TTC549 (cell line): ENCODE data around the gene ANKRD24.
A peak's percentile ranks its signal among the peaks of the same experiment; 100 is the strongest.
"Not testable (repeated sequence)": the region's sequence is repeated elsewhere in the genome, so short reads cannot be mapped to it uniquely, and the experiment has no call there.

ENCODE experiments used
- FAIRE-seq: peaks from 2 replicates; lab custom pipeline; 2012; peaks lifted over from hg19 to GRCh38; lab: Jason Lieb, UNC

Gene ANKRD24

GRCh38 chr19:4182084-4182810 is at the start of gene ANKRD24, which contains the start of gene SIRT6:
ANKRD24 (plus strand) TSS chr19:4182689; CDS start chr19:4186426, 3,737 bp downstream.
SIRT6 (minus strand) TSS chr19:4182563; CDS start chr19:4182539, 24 bp downstream.
- peak; percentile 25 for FAIRE-seq

GRCh38 chr19:4134351-4134750 is 48.1 kb upstream of the ANKRD24 start:
- FAIRE-seq = no peak

GRCh38 chr19:4135386-4135785 is 47.1 kb upstream of the ANKRD24 start:
- FAIRE-seq = not testable (repeated sequence)

- FAIRE-seq = no peak
Measured at GRCh38 chr19:4136680-4137088, 45.8 kb upstream of the ANKRD24 start.

GRCh38 chr19:4138445-4138844 is 44.0 kb upstream of the ANKRD24 start:
- FAIRE-seq = no peak

GRCh38 chr19:4139614-4140236 is 42.8 kb upstream of the ANKRD24 start:
- no peak for FAIRE-seq

GRCh38 chr19:4140237-4140711 is 42.2 kb upstream of the ANKRD24 start:
- no peak for FAIRE-seq

GRCh38 chr19:4142916-4143315 is 39.6 kb upstream of the ANKRD24 start:
- not testable (repeated sequence) for FAIRE-seq

- no peak for FAIRE-seq
Measured at GRCh38 chr19:4144666-4145249, 37.7 kb upstream of the ANKRD24 start.

- FAIRE-seq = no peak
Measured at GRCh38 chr19:4149518-4150288, 32.8 kb upstream of the ANKRD24 start.

GRCh38 chr19:4151623-4152022 is 30.9 kb upstream of the ANKRD24 start:
- no peak for FAIRE-seq

GRCh38 chr19:4152241-4152998 is 30.1 kb upstream of the ANKRD24 start:
- FAIRE-seq = no peak

- no peak for FAIRE-seq
Measured at GRCh38 chr19:4154571-4155312, 27.7 kb upstream of the ANKRD24 start.

GRCh38 chr19:4157164-4157563 is 25.3 kb upstream of the ANKRD24 start:
- no peak for FAIRE-seq

GRCh38 chr19:4157971-4158370 is 24.5 kb upstream of the ANKRD24 start:
- FAIRE-seq = not testable (repeated sequence)

- no peak for FAIRE-seq
Measured at GRCh38 chr19:4161415-4162077, 20.9 kb upstream of the ANKRD24 start.

GRCh38 chr19:4164262-4164661 is 18.2 kb upstream of the ANKRD24 start:
- no peak for FAIRE-seq

GRCh38 chr19:4171676-4172075 is 10.8 kb upstream of the ANKRD24 start:
- FAIRE-seq = no peak

- no peak for FAIRE-seq
Measured at GRCh38 chr19:4172861-4173473, 9.5 kb upstream of the ANKRD24 start.
